Coronary artery (tissue), 2 donors: ENCODE measurements around the gene LEMD1.

Experiments used
- DNase-seq: peaks from one replicate; pipeline ENCODE4 v3.0.0-alpha.2; 2017; ENCODE audit warnings: low spot score
- H3K27ac ChIP-seq, 2 donors: fragments of 200-600 bp; sonication (generic); one replicate each; pipeline ENCODE4 v1.5.1; 2016 to 2019
- H3K4me3 ChIP-seq: fragments of 200-600 bp; sonication (generic); 2 replicates; pipeline ENCODE4 v1.5.1; 2016; ENCODE audit warnings: mild to moderate bottlenecking, moderate library complexity
- CTCF ChIP-seq: fragments of 200-600 bp; sonication (generic); IDR thresholded peaks from one replicate; pipeline ENCODE4 v1.5.1; 2019; ENCODE audit warnings: antibody characterized with exemption

Gene LEMD1

DNA sequence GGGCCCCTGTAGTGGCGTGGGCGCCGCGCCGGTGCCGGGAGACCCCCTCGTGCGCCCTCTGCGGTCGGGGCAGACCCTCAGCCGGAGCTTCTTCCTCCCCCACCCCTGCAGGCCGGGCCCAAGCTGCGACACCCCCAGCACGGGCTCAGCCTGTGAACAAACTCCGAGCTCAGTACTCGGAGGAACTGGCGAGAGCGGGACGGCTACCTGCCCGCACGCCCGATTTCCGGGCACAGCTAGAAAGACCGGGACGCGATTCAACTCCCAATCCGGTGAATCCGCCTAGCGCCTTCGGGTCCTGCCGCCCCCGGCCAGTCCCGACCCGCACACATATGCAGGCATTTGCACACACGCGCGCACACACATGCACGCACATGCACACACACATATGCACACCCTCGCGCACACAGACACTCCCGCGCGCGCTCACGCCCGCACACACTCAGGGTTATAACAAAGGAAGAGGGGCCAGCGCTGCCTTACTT lies 34.6 kb upstream of the LEMD1 start:
- no peak for TF ChIP-seq CTCF
- peak overlapping the region; percentile 53 for H3K4me3 ChIP-seq
- DNase-seq = no peak
- H3K27ac ChIP-seq = no peak overlapping the region

DNA sequence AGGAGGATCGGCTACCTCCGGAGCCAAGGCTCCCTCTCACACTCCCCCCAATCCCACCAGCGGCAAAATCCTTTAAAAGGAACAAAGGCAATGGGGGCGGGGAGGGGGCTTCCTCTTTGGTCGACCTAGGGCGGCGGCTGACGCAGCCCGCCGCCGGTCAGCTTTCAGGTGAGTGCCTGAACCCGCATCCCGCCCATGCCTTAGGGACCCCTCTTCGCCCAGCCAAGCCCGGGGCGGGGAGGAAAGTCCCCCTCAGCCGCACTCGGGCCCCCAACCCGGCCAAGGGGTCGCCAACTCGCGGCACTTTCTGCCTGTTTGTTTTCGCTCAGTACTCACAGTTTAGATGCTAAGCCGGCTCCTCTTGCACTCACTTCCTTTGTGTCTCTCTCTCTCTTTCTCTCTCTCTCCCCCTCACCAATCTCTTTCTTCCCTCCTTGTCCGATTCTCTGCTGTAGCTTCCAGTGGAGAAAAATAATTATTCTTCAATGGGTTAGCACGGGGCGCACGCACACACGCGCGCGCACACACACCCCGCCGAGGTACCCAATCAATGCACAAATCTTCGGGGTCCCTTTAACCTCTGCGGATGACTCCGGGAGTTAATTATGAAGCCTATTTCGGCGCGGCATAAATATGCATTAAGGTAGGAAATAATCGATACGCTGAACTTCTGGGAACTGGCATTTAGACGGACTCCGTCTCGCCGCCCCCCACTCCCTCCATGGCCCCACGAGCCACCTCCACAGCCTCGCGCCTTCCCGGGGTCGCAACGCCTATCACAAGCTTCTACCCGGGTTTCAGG lies 33.9 kb upstream of the LEMD1 start, which contains the start of gene BLACAT1:
TSS of gene BLACAT1 (minus strand) at position 465 of the 802 bp plus-strand sequence.
- DNase-seq = no peak
- Histone ChIP-seq H3K27ac (no peak within 1 kb of the TSS), H3K4me3 (peak within 1 kb of the TSS; percentile 53)
- TF ChIP-seq CTCF = no peak

- no peak overlapping the region for H3K27ac ChIP-seq
- DNase-seq = no peak
- no peak for TF ChIP-seq CTCF
- H3K4me3 ChIP-seq = no peak overlapping the region
Observed at GRCh38 chr1:205454903-205455335, 33.1 kb upstream of the LEMD1 start.

DNA sequence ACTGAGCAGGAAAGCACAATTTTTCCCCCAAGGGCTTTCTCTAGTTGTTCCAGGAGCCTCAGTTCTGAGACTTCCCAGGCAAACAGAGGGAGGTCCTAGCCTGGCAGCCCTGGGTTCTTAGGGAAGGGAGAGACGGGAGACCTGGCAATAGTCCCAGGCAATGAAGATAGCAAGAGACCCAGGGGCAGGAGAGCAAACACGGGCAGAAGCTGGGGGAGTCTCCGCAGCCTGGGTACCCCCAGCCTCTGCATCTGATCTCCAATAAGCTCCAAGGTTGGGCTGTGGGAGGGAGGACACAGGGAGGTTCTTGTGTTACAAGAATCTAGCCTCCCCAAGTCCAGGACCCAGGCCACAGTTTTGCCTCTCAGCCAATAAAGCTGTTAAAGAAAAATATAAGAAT lies 31.6 kb upstream of the LEMD1 start:
- no peak overlapping the region for H3K4me3 ChIP-seq
- no peak for TF ChIP-seq CTCF
- no peak for DNase-seq
- H3K27ac ChIP-seq = no peak overlapping the region

DNA sequence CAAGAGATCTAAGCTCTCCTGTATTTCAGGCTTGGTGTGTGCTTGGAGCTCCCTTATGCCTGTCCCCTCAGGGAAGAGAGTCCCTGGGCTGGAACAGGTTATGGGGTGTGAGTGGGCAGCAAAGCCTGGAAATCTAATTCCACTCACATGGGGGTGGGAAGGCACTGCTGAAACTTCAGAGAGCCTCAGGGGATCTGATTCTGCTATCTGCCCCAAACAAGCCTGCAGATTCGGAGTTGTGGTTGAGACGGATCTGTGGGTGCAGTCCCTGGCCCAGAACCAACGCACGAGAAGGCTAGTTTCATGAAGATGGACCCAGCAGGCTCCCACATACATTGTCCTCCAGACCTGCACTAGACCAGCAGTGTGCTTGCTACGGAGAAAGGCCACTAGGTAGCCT lies 31.1 kb upstream of the LEMD1 start:
- no peak for TF ChIP-seq CTCF
- DNase-seq = no peak

DNA sequence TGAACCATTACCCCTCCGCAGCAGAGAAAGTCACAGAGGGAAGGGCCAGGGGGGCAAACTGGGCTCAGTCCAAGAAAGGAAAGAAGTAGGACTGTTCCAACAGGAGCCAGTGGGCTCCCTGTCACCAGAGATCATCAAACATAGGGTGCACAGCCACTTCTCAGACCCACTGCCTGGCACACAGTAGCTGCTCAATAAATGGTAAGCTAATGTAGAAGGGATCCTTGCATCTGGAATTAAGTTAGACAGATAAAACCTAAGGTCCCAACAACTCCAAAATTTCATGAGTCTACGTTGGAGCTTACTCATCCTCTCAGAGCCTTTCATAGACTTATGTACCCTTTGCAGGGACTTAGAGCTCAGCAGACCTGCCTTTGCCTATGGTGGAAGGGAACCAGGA lies 30.5 kb upstream of the LEMD1 start:
- H3K27ac ChIP-seq = no peak overlapping the region
- H3K4me3 ChIP-seq = no peak overlapping the region
- no peak for DNase-seq
- no peak for TF ChIP-seq CTCF

More for the DNA sequence above, 31.1 kb upstream of the LEMD1 start:
- Histone ChIP-seq H3K27ac (no peak overlapping the region), H3K4me3 (no peak overlapping the region)

GRCh38 chr1:205451759-205452164 lies 29.9 kb upstream of the LEMD1 start:
- TF ChIP-seq CTCF = no peak
- DNase-seq = no peak
- H3K27ac ChIP-seq = no peak overlapping the region
- no peak overlapping the region for H3K4me3 ChIP-seq
